DOHH2 (cell line): Measurements from ENCODE around the gene STK4.

Experiments used
- CTCF ChIP-seq: fragments of 200-600 bp; sonication (generic); IDR thresholded peaks from one replicate; pipeline ENCODE4 v1.5.1; 2014; ENCODE audit warnings: antibody characterized with exemption, mild to moderate bottlenecking, low read depth, low read length; ENCODE audit not compliant: poor library complexity, severe bottlenecking
- EZH2phosphoT487 ChIP-seq: fragments of 200-600 bp; sonication (generic); IDR thresholded peaks from 2 replicates; pipeline ENCODE4 v1.6.1; 2017; ENCODE audit warnings: borderline replicate concordance, mild to moderate bottlenecking, antibody characterized with exemption, low read length, moderate library complexity, mixed read lengths

- TF ChIP-seq CTCF (no peak), EZH2phosphoT487 (no peak)
These were observed 66.0 kb downstream of the STK4 start for GRCh38 chr20:45032276-45032675.
